ENCODE results near the gene FAM229A.
A peak's percentile ranks its signal among the peaks of the same experiment; 100 is the strongest.

The FAM229A gene

GRCh38 chr1:32364836-32365235, 2.6 kb upstream of the FAM229A start:
- no peak for TF ChIP-seq MAX (IDR thresholded peaks at IDR 0.05)
- no peak for TF ChIP-seq USF1 (IDR thresholded peaks at IDR 0.05)
- TF ChIP-seq FOXM1 (IDR thresholded peaks at IDR 0.05; ENCODE audit: borderline replicate concordance, low read depth) = no peak
- TF ChIP-seq CEBPB (IDR thresholded peaks at IDR 0.05) = no peak
- TF ChIP-seq TCF12 (IDR thresholded peaks at IDR 0.05; ENCODE audit: low read depth) = no peak
- no peak for TF ChIP-seq CREB1 (IDR thresholded peaks at IDR 0.05; ENCODE audit: low read depth)
- TF ChIP-seq TAF1 (IDR thresholded peaks at IDR 0.05; ENCODE audit: low read depth) = no peak
- TF ChIP-seq EP300 (IDR thresholded peaks at IDR 0.05; ENCODE audit: borderline replicate concordance) = no peak
- no peak for TF ChIP-seq REST (IDR thresholded peaks at IDR 0.05; ENCODE audit: low read depth)
- no peak for TF ChIP-seq ZBTB7A (IDR thresholded peaks at IDR 0.05; ENCODE audit: low read depth)
- TF ChIP-seq YY1 (IDR thresholded peaks at IDR 0.05; ENCODE audit: low read depth) = no peak
- TF ChIP-seq RAD21 (IDR thresholded peaks at IDR 0.05; ENCODE audit: low read depth) = no peak
- no peak for TF ChIP-seq EGR1 (IDR thresholded peaks at IDR 0.05)
- TF ChIP-seq TEAD4 (IDR thresholded peaks at IDR 0.05) = no peak
- no peak for TF ChIP-seq NFIC (IDR thresholded peaks at IDR 0.05)

- TF ChIP-seq RAD21 (IDR thresholded peaks at IDR 0.05; ENCODE audit: low read depth) (no peak), CEBPB (IDR thresholded peaks at IDR 0.05) (no peak), NFIC (IDR thresholded peaks at IDR 0.05) (no peak), REST (IDR thresholded peaks at IDR 0.05; ENCODE audit: low read depth) (no peak), EGR1 (IDR thresholded peaks at IDR 0.05) (no peak), ZBTB7A (IDR thresholded peaks at IDR 0.05; ENCODE audit: low read depth) (no peak), CREB1 (IDR thresholded peaks at IDR 0.05; ENCODE audit: low read depth) (no peak), FOXM1 (IDR thresholded peaks at IDR 0.05; ENCODE audit: borderline replicate concordance, low read depth) (no peak), EP300 (IDR thresholded peaks at IDR 0.05; ENCODE audit: borderline replicate concordance) (no peak), TAF1 (IDR thresholded peaks at IDR 0.05; ENCODE audit: low read depth) (no peak), USF1 (IDR thresholded peaks at IDR 0.05) (no peak), TEAD4 (IDR thresholded peaks at IDR 0.05) (no peak), MAX (IDR thresholded peaks at IDR 0.05) (no peak), TCF12 (IDR thresholded peaks at IDR 0.05; ENCODE audit: low read depth) (no peak), YY1 (IDR thresholded peaks at IDR 0.05; ENCODE audit: low read depth) (no peak)
Measured at GRCh38 chr1:32363713-32364112, 1.4 kb upstream of the FAM229A start.

- no peak for TF ChIP-seq TAF1 (IDR thresholded peaks at IDR 0.05; ENCODE audit: low read depth)
- no peak for TF ChIP-seq YY1 (IDR thresholded peaks at IDR 0.05; ENCODE audit: low read depth)
- TF ChIP-seq NFIC (IDR thresholded peaks at IDR 0.05) = no peak
- no peak for TF ChIP-seq CREB1 (IDR thresholded peaks at IDR 0.05; ENCODE audit: low read depth)
- no peak for TF ChIP-seq EP300 (IDR thresholded peaks at IDR 0.05; ENCODE audit: borderline replicate concordance)
- no peak for TF ChIP-seq REST (IDR thresholded peaks at IDR 0.05; ENCODE audit: low read depth)
- TF ChIP-seq RAD21 (IDR thresholded peaks at IDR 0.05; ENCODE audit: low read depth) = peak; percentile 7; the same call in 1 of the 2 replicates
- peak; percentile 73 for TF ChIP-seq ZBTB7A (IDR thresholded peaks at IDR 0.05; ENCODE audit: low read depth)
- peak; percentile 35; the same call in 1 of the 2 replicates for TF ChIP-seq EGR1 (IDR thresholded peaks at IDR 0.05)
- no peak for TF ChIP-seq USF1 (IDR thresholded peaks at IDR 0.05)
- TF ChIP-seq MAX (IDR thresholded peaks at IDR 0.05) = peak; percentile 84
- TF ChIP-seq TCF12 (IDR thresholded peaks at IDR 0.05; ENCODE audit: low read depth) = no peak
- no peak for TF ChIP-seq TEAD4 (IDR thresholded peaks at IDR 0.05)
- TF ChIP-seq FOXM1 (IDR thresholded peaks at IDR 0.05; ENCODE audit: borderline replicate concordance, low read depth) = no peak
- TF ChIP-seq CEBPB (IDR thresholded peaks at IDR 0.05) = no peak
Measured at GRCh38 chr1:32361674-32362473, 411 bp downstream of the FAM229A start.

Data from Ishikawa (cell line).